PC-9 (cell line): ENCODE results near the gene ST3GAL6.

Experiments
- EZH2 ChIP-seq: fragments of 200-600 bp; sonication (generic); IDR thresholded peaks from 2 replicates; pipeline ENCODE4 v1.8.0; 2017; ENCODE audit warnings: antibody characterized with exemption, low read depth
- TF ChIP-seq, protein P1 (sequence below): fragments of 200-600 bp; sonication (generic); conservative IDR thresholded peaks from 2 replicates; pipeline ENCODE4 v1.6.1; 2017; ENCODE audit warnings: mixed run types, antibody characterized with exemption, mild to moderate bottlenecking, moderate library complexity

DNA sequence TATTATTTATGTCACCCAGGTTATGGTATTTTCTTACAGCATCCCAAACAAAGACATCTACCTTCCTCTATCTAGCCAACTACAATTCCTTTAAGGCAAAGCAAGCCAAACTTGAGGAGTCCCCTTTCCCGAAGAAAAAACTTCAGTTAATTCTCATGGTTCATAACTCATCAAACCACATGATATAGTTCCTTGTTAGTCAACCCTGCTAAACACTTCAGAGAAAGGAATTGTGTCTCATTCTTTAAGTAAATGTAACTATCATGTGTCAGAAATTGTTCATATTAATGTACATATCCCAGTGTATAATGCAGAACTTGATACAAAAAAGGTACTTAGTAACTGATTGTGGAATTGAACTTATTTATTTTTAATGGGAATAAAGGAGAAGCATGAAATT lies 44.4 kb downstream of the ST3GAL6 start:
- TF ChIP-seq, protein P1, sequence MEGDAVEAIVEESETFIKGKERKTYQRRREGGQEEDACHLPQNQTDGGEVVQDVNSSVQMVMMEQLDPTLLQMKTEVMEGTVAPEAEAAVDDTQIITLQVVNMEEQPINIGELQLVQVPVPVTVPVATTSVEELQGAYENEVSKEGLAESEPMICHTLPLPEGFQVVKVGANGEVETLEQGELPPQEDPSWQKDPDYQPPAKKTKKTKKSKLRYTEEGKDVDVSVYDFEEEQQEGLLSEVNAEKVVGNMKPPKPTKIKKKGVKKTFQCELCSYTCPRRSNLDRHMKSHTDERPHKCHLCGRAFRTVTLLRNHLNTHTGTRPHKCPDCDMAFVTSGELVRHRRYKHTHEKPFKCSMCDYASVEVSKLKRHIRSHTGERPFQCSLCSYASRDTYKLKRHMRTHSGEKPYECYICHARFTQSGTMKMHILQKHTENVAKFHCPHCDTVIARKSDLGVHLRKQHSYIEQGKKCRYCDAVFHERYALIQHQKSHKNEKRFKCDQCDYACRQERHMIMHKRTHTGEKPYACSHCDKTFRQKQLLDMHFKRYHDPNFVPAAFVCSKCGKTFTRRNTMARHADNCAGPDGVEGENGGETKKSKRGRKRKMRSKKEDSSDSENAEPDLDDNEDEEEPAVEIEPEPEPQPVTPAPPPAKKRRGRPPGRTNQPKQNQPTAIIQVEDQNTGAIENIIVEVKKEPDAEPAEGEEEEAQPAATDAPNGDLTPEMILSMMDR: no peak
- no peak for TF ChIP-seq EZH2
